ENCODE results near the gene SPEG.
A peak's percentile ranks its signal among the peaks of the same experiment; 100 is the strongest.

Gene SPEG

DNA sequence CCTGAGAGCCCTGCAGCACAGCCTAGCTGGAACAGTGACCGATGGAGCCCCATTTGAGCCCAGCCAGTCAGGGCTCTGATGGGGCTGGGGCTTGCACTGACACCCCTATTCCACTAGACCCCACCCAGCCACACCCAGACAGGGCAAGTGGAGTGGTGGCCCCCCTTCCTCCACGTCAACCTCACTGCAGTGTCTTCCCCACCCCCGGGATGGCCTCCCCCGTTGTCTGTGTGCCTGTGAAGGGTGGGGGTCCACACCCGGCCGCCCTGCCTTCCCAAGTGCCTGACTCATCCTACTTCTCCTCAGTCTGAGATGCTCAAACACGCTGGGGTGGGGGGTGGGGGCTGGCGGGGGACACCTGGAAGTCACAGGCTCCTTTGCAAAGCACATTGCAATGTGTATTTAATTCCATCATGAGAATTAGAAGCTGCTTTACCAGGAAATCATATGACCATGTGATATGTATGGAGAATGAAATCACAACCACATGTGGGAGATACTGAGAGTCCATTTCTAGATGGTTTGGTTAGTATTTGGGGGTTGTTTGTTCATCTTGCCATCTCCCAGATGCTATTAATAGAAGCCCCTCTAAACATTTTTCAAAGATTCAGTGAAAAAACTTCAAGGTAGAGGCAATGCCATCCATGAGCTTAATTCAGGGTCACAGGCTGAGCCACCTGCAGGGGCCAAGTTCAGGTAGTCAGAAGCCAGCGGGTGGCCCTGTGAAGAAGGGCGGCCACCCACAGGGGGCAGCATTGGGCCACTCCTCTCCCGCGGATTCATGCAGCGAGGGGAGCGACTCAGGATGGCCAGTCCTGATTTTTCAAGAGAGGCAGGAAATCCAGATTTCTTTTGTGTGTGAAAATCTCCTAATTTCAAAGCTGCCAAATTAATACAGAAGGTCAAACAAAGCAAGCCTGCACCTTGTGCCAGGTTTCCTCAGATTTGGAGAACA is 41.3 kb downstream of the SPEG start:
- TF ChIP-seq, protein P1, sequence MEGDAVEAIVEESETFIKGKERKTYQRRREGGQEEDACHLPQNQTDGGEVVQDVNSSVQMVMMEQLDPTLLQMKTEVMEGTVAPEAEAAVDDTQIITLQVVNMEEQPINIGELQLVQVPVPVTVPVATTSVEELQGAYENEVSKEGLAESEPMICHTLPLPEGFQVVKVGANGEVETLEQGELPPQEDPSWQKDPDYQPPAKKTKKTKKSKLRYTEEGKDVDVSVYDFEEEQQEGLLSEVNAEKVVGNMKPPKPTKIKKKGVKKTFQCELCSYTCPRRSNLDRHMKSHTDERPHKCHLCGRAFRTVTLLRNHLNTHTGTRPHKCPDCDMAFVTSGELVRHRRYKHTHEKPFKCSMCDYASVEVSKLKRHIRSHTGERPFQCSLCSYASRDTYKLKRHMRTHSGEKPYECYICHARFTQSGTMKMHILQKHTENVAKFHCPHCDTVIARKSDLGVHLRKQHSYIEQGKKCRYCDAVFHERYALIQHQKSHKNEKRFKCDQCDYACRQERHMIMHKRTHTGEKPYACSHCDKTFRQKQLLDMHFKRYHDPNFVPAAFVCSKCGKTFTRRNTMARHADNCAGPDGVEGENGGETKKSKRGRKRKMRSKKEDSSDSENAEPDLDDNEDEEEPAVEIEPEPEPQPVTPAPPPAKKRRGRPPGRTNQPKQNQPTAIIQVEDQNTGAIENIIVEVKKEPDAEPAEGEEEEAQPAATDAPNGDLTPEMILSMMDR (IDR thresholded peaks at IDR 0.05; ENCODE audit: borderline replicate concordance, control extremely low read depth, extremely low read depth, insufficient read depth, missing control alignments), result peak; percentile 62
- in situ Hi-C loops (cut with MboI; ENCODE audit: low sequenced_read_pairs, unreplicated experiment), result no loop called here
- peak; percentile 85 for DNase-seq (ENCODE audit: low spot score)

DNA sequence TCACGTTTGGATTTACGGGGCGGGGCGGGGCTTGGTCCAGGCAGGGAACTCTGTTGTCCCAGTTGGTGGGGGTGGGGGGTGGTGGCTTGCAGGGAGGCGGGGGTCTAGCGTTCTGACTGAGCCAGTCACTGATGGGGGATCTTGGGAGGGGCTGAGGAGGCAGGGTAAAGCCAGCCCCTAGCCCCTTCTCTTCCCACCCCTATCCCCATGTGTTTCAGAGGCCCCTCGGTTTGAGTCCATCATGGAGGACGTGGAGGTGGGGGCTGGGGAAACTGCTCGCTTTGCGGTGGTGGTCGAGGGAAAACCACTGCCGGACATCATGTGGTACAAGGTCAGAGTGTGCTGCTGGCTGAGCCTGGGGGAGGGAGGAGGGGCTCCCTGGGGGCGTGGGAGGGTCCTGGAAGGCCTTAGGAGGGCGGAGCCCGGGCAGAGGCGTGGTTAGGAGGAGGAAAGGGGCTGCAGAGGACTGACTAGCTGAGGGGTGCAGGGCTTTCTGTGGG is 42.1 kb downstream of the SPEG start:
- DNase-seq (ENCODE audit: low spot score), result no peak
- TF ChIP-seq, protein P1 (IDR thresholded peaks at IDR 0.05; ENCODE audit: borderline replicate concordance, control extremely low read depth, extremely low read depth, insufficient read depth, missing control alignments), result no peak
- in situ Hi-C loops (cut with MboI; ENCODE audit: low sequenced_read_pairs, unreplicated experiment), result no loop called here

DNA sequence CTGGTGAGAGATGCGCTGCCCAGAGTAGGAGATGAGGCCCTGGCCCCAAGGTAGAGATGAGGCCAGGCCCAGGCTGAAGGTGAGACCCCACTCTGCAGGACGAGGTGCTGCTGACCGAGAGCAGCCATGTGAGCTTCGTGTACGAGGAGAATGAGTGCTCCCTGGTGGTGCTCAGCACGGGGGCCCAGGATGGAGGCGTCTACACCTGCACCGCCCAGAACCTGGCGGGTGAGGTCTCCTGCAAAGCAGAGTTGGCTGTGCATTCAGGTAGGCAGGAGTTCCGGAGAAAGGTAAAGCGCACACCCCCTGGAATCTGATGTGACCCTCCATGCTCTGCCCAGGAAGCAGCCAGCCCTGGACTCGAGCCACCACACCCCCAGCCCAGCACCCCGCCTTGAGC is 42.5 kb downstream of the SPEG start:
- in situ Hi-C loops (cut with MboI; ENCODE audit: low sequenced_read_pairs, unreplicated experiment), result no loop called here

DNA sequence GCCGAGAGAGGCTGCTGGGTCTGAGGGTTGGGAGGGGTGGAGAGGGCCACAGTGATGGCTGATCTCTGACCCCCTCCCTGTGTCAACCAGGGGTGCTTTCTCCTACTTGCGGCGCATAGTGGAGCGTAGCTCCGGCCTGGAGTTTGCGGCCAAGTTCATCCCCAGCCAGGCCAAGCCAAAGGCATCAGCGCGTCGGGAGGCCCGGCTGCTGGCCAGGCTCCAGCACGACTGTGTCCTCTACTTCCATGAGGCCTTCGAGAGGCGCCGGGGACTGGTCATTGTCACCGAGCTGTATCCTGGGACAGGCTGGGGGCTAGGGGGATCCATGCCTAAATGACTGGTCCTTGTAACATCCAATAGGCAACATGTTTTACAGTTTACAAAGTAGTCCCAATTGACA is 43.2 kb downstream of the SPEG start:
- in situ Hi-C loops (cut with MboI; ENCODE audit: low sequenced_read_pairs, unreplicated experiment), result no loop called here
- DNase-seq (ENCODE audit: low spot score), result no peak
- TF ChIP-seq, protein P1 (IDR thresholded peaks at IDR 0.05; ENCODE audit: borderline replicate concordance, control extremely low read depth, extremely low read depth, insufficient read depth, missing control alignments), result no peak

More for the DNA sequence above, 42.5 kb downstream of the SPEG start:
- TF ChIP-seq, protein P1 (IDR thresholded peaks at IDR 0.05; ENCODE audit: borderline replicate concordance, control extremely low read depth, extremely low read depth, insufficient read depth, missing control alignments), result no peak
- no peak for DNase-seq (ENCODE audit: low spot score)

DNA sequence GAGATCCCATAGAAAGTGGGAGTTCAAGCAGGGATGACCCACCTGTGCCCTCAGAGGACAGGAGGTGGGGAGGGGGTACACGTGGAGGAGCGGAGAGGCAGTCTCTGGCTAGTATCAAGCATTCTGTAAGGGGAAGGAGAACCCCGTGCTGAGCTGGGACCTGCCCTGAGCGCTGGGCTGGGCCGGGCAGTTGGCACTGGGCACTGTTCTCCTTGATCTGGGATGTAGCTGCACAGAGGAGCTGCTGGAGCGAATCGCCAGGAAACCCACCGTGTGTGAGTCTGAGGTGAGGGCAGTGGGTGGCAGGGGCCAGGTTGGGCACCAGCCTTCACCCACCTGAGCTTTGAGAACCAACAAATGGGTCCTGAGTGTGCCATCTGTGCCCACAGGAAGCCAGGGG is 44.3 kb downstream of the SPEG start:
- DNase-seq (ENCODE audit: low spot score), result no peak
- in situ Hi-C loops (cut with MboI; ENCODE audit: low sequenced_read_pairs, unreplicated experiment), result no loop called here
- TF ChIP-seq, protein P1 (IDR thresholded peaks at IDR 0.05; ENCODE audit: borderline replicate concordance, control extremely low read depth, extremely low read depth, insufficient read depth, missing control alignments), result no peak

DNA sequence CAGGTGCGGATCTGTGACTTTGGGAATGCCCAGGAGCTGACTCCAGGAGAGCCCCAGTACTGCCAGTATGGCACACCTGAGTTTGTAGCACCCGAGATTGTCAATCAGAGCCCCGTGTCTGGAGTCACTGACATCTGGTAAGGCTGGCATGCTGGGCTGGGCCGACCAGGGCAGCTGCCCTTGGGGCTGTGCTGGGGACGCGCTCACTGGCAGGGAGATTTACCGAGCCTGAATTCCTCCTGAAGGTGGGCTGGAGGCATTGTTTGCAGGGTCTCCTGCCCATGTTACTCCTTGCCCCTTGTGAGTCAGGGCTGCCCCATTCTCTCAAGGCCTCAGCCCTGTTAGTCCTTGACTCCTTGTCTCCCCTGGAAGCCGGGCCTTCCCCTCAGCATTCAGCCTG is 45.4 kb downstream of the SPEG start:
- TF ChIP-seq, protein P1 (IDR thresholded peaks at IDR 0.05; ENCODE audit: borderline replicate concordance, control extremely low read depth, extremely low read depth, insufficient read depth, missing control alignments), result no peak
- DNase-seq (ENCODE audit: low spot score), result no peak
- in situ Hi-C loops (cut with MboI; ENCODE audit: low sequenced_read_pairs, unreplicated experiment), result no loop called here
